Left lung (tissue), 10 donors: ENCODE results near the gene MGAT4A. TPM values are rescaled to one million over a fixed set of nuclear protein-coding genes. Genes with fewer than 3 reads are reported as not detected.

Experiments used
- ATAC-seq: fragments of 200-7000 bp; cut with Tn5 transposase; one replicate; pipeline ENCODE4 v1.9.1; 2020; ENCODE audit warnings: moderate library complexity
- DNase-seq, 4 donors: peaks; one replicate each; pipeline ENCODE4 v3.0.0-alpha.2; 2013 to 2020
- H3K27ac ChIP-seq, 2 donors: fragments of 200-600 bp; sonication (generic) in 1 of 2; one replicate each; pipeline versions ENCODE4 v1.5.0 to v1.8.0; 2020 to 2021
- H3K27me3 ChIP-seq, 2 donors: fragments of 200-600 bp; sonication (generic) in 1 of 2; one replicate each; pipeline versions ENCODE4 v1.5.0 to v1.8.0; 2020 to 2021
- H3K36me3 ChIP-seq, 2 donors: fragments of 200-600 bp; sonication (generic) in 1 of 2; one replicate each; pipeline versions ENCODE4 v1.5.0 to v1.8.0; 2020 to 2021
- H3K4me1 ChIP-seq, 2 donors: fragments of 200-600 bp; one replicate each; pipeline ENCODE4 v1.8.0; 2021
- H3K4me3 ChIP-seq, 2 donors: fragments of 200-600 bp; sonication (generic) in 1 of 2; one replicate each; pipeline versions ENCODE4 v1.5.0 to v1.8.0; 2020 to 2021; ENCODE audit warnings: mild to moderate bottlenecking in 1 of 2
- H3K9me3 ChIP-seq, 2 donors: fragments of 200-600 bp; sonication (generic) in 1 of 2; one replicate each; pipeline versions ENCODE4 v1.5.0 to v1.8.0; 2020 to 2021
- CTCF ChIP-seq, 2 donors: fragments of 200-600 bp; sonication (generic) in 1 of 2; IDR thresholded peaks; one replicate each; pipeline versions ENCODE4 v1.5.0 to v1.8.0; 2021; ENCODE audit warnings: antibody characterized with exemption in 2 of 2
- intact Hi-C, 2 donors: fragments of 100-400 bp; cut with DNase I; formaldehyde crosslinking; loops; one replicate each; pipeline versions ENCODE4 v1.11.2 to v1.14.2; 2022
- polyA plus RNA-seq, 6 donors: library from polyadenylated mRNA; unstranded; fragments of 120-200 nt; gene quantifications; one replicate each; pipeline ENCODE4 v1.2.1, GENCODE V29; 2013; ENCODE audit not compliant: insufficient read length in 6 of 6
- total RNA-seq, 2 donors: library from RNA; stranded (reverse); fragmentation: NEBNext Ultra II Directional; extraction: Animal tissue kit (Norgen Biotek cat#: 25700); gene quantifications; one replicate each; pipeline ENCODE4 v1.2.1, GENCODE V29; 2021
- donor health status: DM: no; HTN: yes; CAD: no.
- donor health status: DM: no; HTN: no; CAD: no.

The MGAT4A gene
- total and polyA plus RNA-seq, 8 donors, result 15.4 to 79.8 (median 19.0) TPM

- intact Hi-C loops, result no loop called here
- peak overlapping the region in 1 of 2 donors; percentile 75 for H3K4me3 ChIP-seq
- H3K27me3 ChIP-seq, result no peaks in the 10 kb centered on the region
- H3K4me1 ChIP-seq, result peaks cover 0 to 71% of the 10 kb centered on the region in 2 donors
- peaks cover 0 to 27% of the 10 kb centered on the region in 2 donors for H3K36me3 ChIP-seq
- DNase-seq, result no peak
- H3K27ac ChIP-seq, result peak overlapping the region in 1 of 2 donors; percentile 86
- H3K9me3 ChIP-seq, result no peaks in the 10 kb centered on the region
- no peak for ATAC-seq
- no peak for TF ChIP-seq CTCF (IDR thresholded peaks at IDR 0.05)
Measured at GRCh38 chr2:98727369-98728087, 3.4 kb downstream of the MGAT4A start.

GRCh38 chr2:98726735-98727368, 4.1 kb downstream of the MGAT4A start:
- H3K9me3 ChIP-seq, result no peaks in the 10 kb centered on the region
- H3K4me1 ChIP-seq, result peaks cover 0 to 64% of the 10 kb centered on the region in 2 donors
- no peaks in the 10 kb centered on the region for H3K27me3 ChIP-seq
- peak overlapping the region in 1 of 2 donors; percentile 75 for H3K4me3 ChIP-seq
- peak overlapping the region in 1 of 2 donors; percentile 86 for H3K27ac ChIP-seq
- no peak for DNase-seq
- H3K36me3 ChIP-seq, result peaks cover 0 to 27% of the 10 kb centered on the region in 2 donors
- intact Hi-C loops, result no loop called here
- ATAC-seq, result no peak
- no peak for TF ChIP-seq CTCF (IDR thresholded peaks at IDR 0.05)

GRCh38 chr2:98726205-98726604, 4.7 kb downstream of the MGAT4A start:
- peak overlapping the region in 1 of 2 donors; percentile 46 for H3K27ac ChIP-seq
- intact Hi-C loops, result no loop called here
- no peak overlapping the region for H3K4me3 ChIP-seq

GRCh38 chr2:98720286-98720685, 10.6 kb downstream of the MGAT4A start:
- TF ChIP-seq CTCF (IDR thresholded peaks at IDR 0.05), result no peak
- ATAC-seq, result no peak
- Histone ChIP-seq H3K36me3 (peaks cover 0 to 34% of the 10 kb centered on the region in 2 donors), H3K9me3 (no peaks in the 10 kb centered on the region), H3K27ac (no peak overlapping the region), H3K4me1 (peaks cover 0 to 24% of the 10 kb centered on the region in 2 donors), H3K4me3 (no peak overlapping the region), H3K27me3 (no peaks in the 10 kb centered on the region)
- intact Hi-C loops, result no loop called here
- DNase-seq, result no peak

More at GRCh38 chr2:98726205-98726604, 4.7 kb downstream of the MGAT4A start:
- Histone ChIP-seq H3K27me3 (no peaks in the 10 kb centered on the region), H3K36me3 (peaks cover 0 to 27% of the 10 kb centered on the region in 2 donors), H3K9me3 (no peaks in the 10 kb centered on the region), H3K4me1 (peaks cover 0 to 60% of the 10 kb centered on the region in 2 donors)
- TF ChIP-seq CTCF (IDR thresholded peaks at IDR 0.05), result no peak
- DNase-seq, result no peak
- ATAC-seq, result no peak

GRCh38 chr2:98717621-98718020, 13.3 kb downstream of the MGAT4A start:
- intact Hi-C loops, result no loop called here
- ATAC-seq (no peak), DNase-seq (no peak)
- Histone ChIP-seq H3K27me3 (no peaks in the 10 kb centered on the region), H3K27ac (no peak overlapping the region), H3K36me3 (peaks cover 0 to 16% of the 10 kb centered on the region in 2 donors), H3K4me1 (peaks cover 0 to 9% of the 10 kb centered on the region in 2 donors), H3K4me3 (no peak overlapping the region), H3K9me3 (no peaks in the 10 kb centered on the region)
- no peak for TF ChIP-seq CTCF (IDR thresholded peaks at IDR 0.05)
